ENCODE measurements around the gene CIAPIN1. TPM values are rescaled to one million over a fixed set of nuclear protein-coding genes. Genes with fewer than 3 reads are reported as not detected.

CIAPIN1 gene
- 10 to 100 TPM in 3 of 4 donors, 1 to 10 TPM in 1; 9.7 to 49.0 (median 26.7) TPM for total RNA-seq

GRCh38 chr16:57447186-57447962 lies at the start of gene CIAPIN1, which contains the start of gene COQ9:
CIAPIN1 (minus strand) TSS chr16:57447385; CDS start chr16:57440928, 6,457 bp downstream.
COQ9 (plus strand) TSS chr16:57447479; CDS start chr16:57447506, 27 bp downstream.
- TF ChIP-seq CTCF (IDR thresholded peaks at IDR 0.05) (peak in 2 of 4 experiments; percentile 19 to 33), POLR2A (IDR thresholded peaks at IDR 0.05) (peak; percentile 60 to 84)
- H3K27ac ChIP-seq, result peak within 1 kb of the TSS; percentile 86 to 88
- no peaks in the 10 kb centered on the region for H3K27me3 ChIP-seq
- H3K4me3 ChIP-seq, result peak within 1 kb of the TSS; percentile 84 to 99
- no peaks in the 10 kb centered on the region for H3K4me1 ChIP-seq
- DNase-seq, result peak; percentile 94 to 95
- intact Hi-C loops (cut with DNase I; ENCODE audit: low total_unique reads), result no loop called here
- no peaks in the 10 kb centered on the region for H3K36me3 ChIP-seq
- no peaks in the 10 kb centered on the region for H3K9me3 ChIP-seq

DNA sequence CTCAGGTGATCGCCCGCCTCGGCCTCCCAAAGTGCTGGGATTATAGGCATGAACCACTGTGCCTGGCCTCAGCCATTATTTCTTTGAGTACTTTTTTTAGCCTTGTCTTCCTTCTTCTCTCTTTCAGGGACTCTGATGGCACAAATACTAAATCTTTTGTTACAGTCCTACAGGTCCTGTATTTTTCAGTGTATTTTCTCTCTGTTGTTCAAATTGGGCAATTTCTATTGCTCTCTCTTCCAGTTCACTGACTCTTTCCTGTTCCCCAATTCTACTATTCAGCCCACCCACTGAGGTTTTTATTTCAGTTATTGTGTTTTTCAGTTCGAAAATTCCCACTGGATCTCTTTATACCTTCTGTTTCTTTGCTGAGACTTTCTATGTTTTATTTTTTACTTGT lies 46.6 kb upstream of the CIAPIN1 start:
- H3K9me3 ChIP-seq, result no peaks in the 10 kb centered on the region
- no peaks in the 10 kb centered on the region for H3K36me3 ChIP-seq
- no peak for DNase-seq
- intact Hi-C loops (cut with DNase I; ENCODE audit: low total_unique reads), result no loop called here
- H3K4me3 ChIP-seq, result no peak overlapping the region
- H3K27ac ChIP-seq, result no peak overlapping the region
- H3K27me3 ChIP-seq, result no peaks in the 10 kb centered on the region
- no peak for TF ChIP-seq CTCF (IDR thresholded peaks at IDR 0.05)
- no peak for TF ChIP-seq POLR2A (IDR thresholded peaks at IDR 0.05)
- H3K4me1 ChIP-seq, result no peaks in the 10 kb centered on the region

DNA sequence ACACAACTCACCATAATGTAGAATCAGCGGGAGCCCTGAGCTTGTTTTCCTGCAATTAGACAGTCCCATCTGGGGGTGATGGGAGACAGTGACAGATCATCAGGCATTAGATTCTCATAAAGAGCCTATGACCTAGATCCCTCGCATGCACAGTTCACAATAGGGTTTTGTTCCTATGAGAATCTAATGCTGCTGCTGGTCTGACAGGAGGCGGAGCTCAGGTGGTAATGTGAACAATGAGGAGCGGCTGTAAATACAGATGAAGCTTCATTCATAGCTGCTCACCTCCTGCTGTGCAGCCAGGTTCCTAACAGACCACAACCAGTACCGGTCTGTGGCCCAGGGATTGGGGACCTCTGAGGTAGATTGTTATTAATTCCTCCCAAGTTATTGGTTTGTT lies 42.0 kb upstream of the CIAPIN1 start:
- no peaks in the 10 kb centered on the region for H3K36me3 ChIP-seq
- H3K4me1 ChIP-seq, result peaks cover 0 to 14% of the 10 kb centered on the region in 2 donors
- no peak overlapping the region for H3K27ac ChIP-seq
- DNase-seq, result no peak
- H3K27me3 ChIP-seq, result no peaks in the 10 kb centered on the region
- no peak overlapping the region for H3K4me3 ChIP-seq
- no peaks in the 10 kb centered on the region for H3K9me3 ChIP-seq
- TF ChIP-seq CTCF (IDR thresholded peaks at IDR 0.05) (no peak), POLR2A (IDR thresholded peaks at IDR 0.05) (no peak)
- intact Hi-C loops (cut with DNase I; ENCODE audit: low total_unique reads), result no loop called here

DNA sequence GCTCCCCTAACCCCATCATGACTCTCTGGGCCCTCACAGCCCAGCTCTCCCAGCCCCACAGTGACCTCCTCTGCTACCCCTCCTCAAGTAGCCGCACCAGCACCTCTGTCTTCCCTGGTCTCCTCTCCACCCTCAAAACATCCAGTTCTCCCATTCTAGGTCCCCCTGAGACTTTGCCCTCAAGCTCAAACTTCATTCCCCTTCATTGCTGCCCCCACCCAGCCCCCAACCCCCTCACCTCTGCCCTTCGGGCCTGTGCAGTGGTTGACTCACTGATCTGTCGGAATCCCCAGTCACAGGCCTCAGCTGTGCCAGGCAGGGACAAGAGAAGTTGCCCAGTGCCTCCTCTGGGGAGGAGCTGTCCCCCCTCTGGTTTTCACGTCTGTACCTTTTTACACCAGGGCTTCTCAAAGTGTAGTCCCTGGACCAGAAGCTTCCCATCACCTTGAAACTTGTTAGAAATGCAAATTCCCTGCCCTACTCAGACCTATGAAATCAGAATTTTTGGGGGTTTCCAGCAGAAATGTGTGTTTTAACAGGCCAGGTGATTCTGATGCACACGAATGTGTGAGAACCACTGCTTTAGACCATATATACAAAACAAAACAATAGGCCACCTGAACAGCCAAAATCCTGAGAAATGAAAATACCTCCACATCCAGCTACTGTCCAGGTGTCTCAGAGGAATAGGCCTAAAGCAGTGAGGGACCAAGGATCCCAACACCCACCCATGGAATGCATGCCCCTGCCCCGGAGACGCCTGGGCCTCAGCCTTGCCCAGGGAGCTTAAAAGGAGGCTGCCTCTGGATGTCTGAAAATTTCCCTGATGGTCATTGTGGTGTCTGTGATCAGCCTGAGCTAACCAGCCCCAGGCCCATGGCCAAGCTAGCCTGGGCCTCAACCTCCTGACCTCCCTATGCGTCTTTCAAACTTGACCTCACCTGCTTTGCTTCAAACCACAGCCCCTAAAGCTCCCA lies 40.0 kb upstream of the CIAPIN1 start:
- H3K27me3 ChIP-seq, result no peaks in the 10 kb centered on the region
- peak overlapping the region; percentile 73 to 87 for H3K27ac ChIP-seq
- intact Hi-C loops (cut with DNase I; ENCODE audit: low total_unique reads), result no loop called here
- H3K36me3 ChIP-seq, result no peaks in the 10 kb centered on the region
- peaks cover 0 to 14% of the 10 kb centered on the region in 2 donors for H3K4me1 ChIP-seq
- H3K9me3 ChIP-seq, result no peaks in the 10 kb centered on the region
- peak overlapping the region; percentile 70 to 90 for H3K4me3 ChIP-seq
- TF ChIP-seq CTCF (IDR thresholded peaks at IDR 0.05), result no peak
- no peak for TF ChIP-seq POLR2A (IDR thresholded peaks at IDR 0.05)
- no peak for DNase-seq

Data from uterus (tissue), 4 donors.